CD4-positive, alpha-beta T cell treated with Interleukin-6 at 100 ng/mL for 8 hours (primary cell): Measurements from ENCODE around the gene FANCD2.
"Not testable (repeated sequence)": the region's sequence is repeated elsewhere in the genome, so short reads cannot be mapped to it uniquely, and the experiment has no call there.

Experiments used
- DNase-seq: peaks from one replicate; pipeline ENCODE4 v3.0.0-alpha.2; 2020; ENCODE audit warnings: mixed read lengths, low spot score

The FANCD2 gene

GRCh38 chr3:10015461-10015904 lies 10.8 kb upstream of the FANCD2 start:
- DNase-seq: no peak

GRCh38 chr3:10017636-10018292 lies 8.5 kb upstream of the FANCD2 start:
- no peak for DNase-seq

GRCh38 chr3:10018806-10019205 lies 7.4 kb upstream of the FANCD2 start:
- not testable (repeated sequence) for DNase-seq

GRCh38 chr3:10019326-10019725 lies 6.9 kb upstream of the FANCD2 start:
- DNase-seq: no peak

GRCh38 chr3:10021856-10022775 lies 4.1 kb upstream of the FANCD2 start:
- DNase-seq: no peak

- no peak for DNase-seq
These were observed 2.5 kb upstream of the FANCD2 start for GRCh38 chr3:10023587-10024310.

GRCh38 chr3:10025205-10026083 lies 793 bp upstream of the FANCD2 start:
- no peak for DNase-seq

GRCh38 chr3:10041034-10041433 lies 14.8 kb downstream of the FANCD2 start:
- no peak for DNase-seq

- no peak for DNase-seq
These were observed 21.6 kb downstream of the FANCD2 start for GRCh38 chr3:10047876-10048275.

- not testable (repeated sequence) for DNase-seq
These were observed 26.8 kb downstream of the FANCD2 start for GRCh38 chr3:10053054-10053453.

- no peak for DNase-seq
These were observed 28.9 kb downstream of the FANCD2 start for GRCh38 chr3:10055097-10055496.

GRCh38 chr3:10070077-10070476 lies 43.8 kb downstream of the FANCD2 start:
- DNase-seq: not testable (repeated sequence)

GRCh38 chr3:10074666-10075065 lies 48.4 kb downstream of the FANCD2 start:
- no peak for DNase-seq

- no peak for DNase-seq
These were observed 55.6 kb downstream of the FANCD2 start for GRCh38 chr3:10081871-10082270.

GRCh38 chr3:10085738-10086137 lies 59.5 kb downstream of the FANCD2 start:
- DNase-seq: no peak

- DNase-seq: no peak
These were observed 62.0 kb downstream of the FANCD2 start for GRCh38 chr3:10088256-10088655.

- DNase-seq: no peak
These were observed 63.9 kb downstream of the FANCD2 start for GRCh38 chr3:10090179-10090578.

GRCh38 chr3:10090774-10091173 lies 64.5 kb downstream of the FANCD2 start:
- DNase-seq: not testable (repeated sequence)

- DNase-seq: not testable (repeated sequence)
These were observed 65.2 kb downstream of the FANCD2 start for GRCh38 chr3:10091387-10091786.

GRCh38 chr3:10093678-10094077 lies 67.4 kb downstream of the FANCD2 start:
- no peak for DNase-seq

- no peak for DNase-seq
These were observed 72.8 kb downstream of the FANCD2 start for GRCh38 chr3:10099041-10099440.

GRCh38 chr3:10106919-10107318 lies 80.7 kb downstream of the FANCD2 start:
- DNase-seq: no peak
